Measurements from ENCODE around the gene SLC27A1. TPM values are rescaled to one million over a fixed set of nuclear protein-coding genes. Genes with fewer than 3 reads are reported as not detected.

The SLC27A1 gene
- total and polyA plus RNA-seq, 3 donors from 2014 or later = 25.9 to 105 (median 92.8) TPM

GRCh38 chr19:17456127-17456526 lies 14.2 kb upstream of the SLC27A1 start:
- Histone ChIP-seq H3K36me3 (ENCODE audit: low read depth, missing control alignments) (no peaks in the 10 kb centered on the region), H3K4me1 (no peaks in the 10 kb centered on the region), H3K4me3 (peak overlapping the region in 1 of 2 donors; percentile 9), H3K9me3 (no peaks in the 10 kb centered on the region), H3K27ac (no peak overlapping the region), H3K27me3 (no peaks in the 10 kb centered on the region)
- 55 to 69% methylated on average over 11 of the region's 11 CpGs for WGBS, 2 donors
- no peak for DNase-seq
- intact Hi-C loops (cut with DNase I; ENCODE audit: low total_unique reads) = no loop called here
- no peak for TF ChIP-seq POLR2A (IDR thresholded peaks at IDR 0.05)
- TF ChIP-seq CTCF (IDR thresholded peaks at IDR 0.05) = no peak

- WGBS, 2 donors = 48 to 52% methylated on average over 6 of the region's 6 CpGs
- intact Hi-C loops (cut with DNase I; ENCODE audit: low total_unique reads) = no loop called here
Measured at GRCh38 chr19:17457616-17458015, 12.7 kb upstream of the SLC27A1 start.

GRCh38 chr19:17458970-17459369 lies 11.4 kb upstream of the SLC27A1 start:
- H3K4me3 ChIP-seq = no peak overlapping the region
- intact Hi-C loops (cut with DNase I; ENCODE audit: low total_unique reads) = no loop called here
- 82 to 86% methylated on average over 3 of the region's 3 CpGs for WGBS, 2 donors
- no peaks in the 10 kb centered on the region for H3K27me3 ChIP-seq
- DNase-seq = no peak
- TF ChIP-seq CTCF (IDR thresholded peaks at IDR 0.05) (no peak), POLR2A (IDR thresholded peaks at IDR 0.05) (no peak)
- no peaks in the 10 kb centered on the region for H3K4me1 ChIP-seq
- no peaks in the 10 kb centered on the region for H3K36me3 ChIP-seq (ENCODE audit: low read depth, missing control alignments)
- H3K27ac ChIP-seq = no peak overlapping the region
- no peaks in the 10 kb centered on the region for H3K9me3 ChIP-seq

More at GRCh38 chr19:17457616-17458015, 12.7 kb upstream of the SLC27A1 start:
- Histone ChIP-seq H3K27me3 (no peaks in the 10 kb centered on the region), H3K36me3 (ENCODE audit: low read depth, missing control alignments) (no peaks in the 10 kb centered on the region), H3K27ac (no peak overlapping the region), H3K4me3 (no peak overlapping the region), H3K9me3 (no peaks in the 10 kb centered on the region), H3K4me1 (no peaks in the 10 kb centered on the region)
- no peak for TF ChIP-seq CTCF (IDR thresholded peaks at IDR 0.05)
- no peak for TF ChIP-seq POLR2A (IDR thresholded peaks at IDR 0.05)
- DNase-seq = no peak

- TF ChIP-seq POLR2A (IDR thresholded peaks at IDR 0.05) = no peak
- TF ChIP-seq CTCF (IDR thresholded peaks at IDR 0.05) = no peak
Measured at GRCh38 chr19:17460372-17461230, 9.7 kb upstream of the SLC27A1 start, which contains the start of gene NXNL1. Gene NXNL1, minus strand, starts transcription at chr19:17460926. Its CDS starts 57 bp downstream, at chr19:17460869.

More at GRCh38 chr19:17460372-17461230, 9.7 kb upstream of the SLC27A1 start, which contains the start of gene NXNL1:
- DNase-seq = no peak
- H3K27me3 ChIP-seq = no peaks in the 10 kb centered on the region
- H3K4me3 ChIP-seq = no peak within 1 kb of the TSS
- 81 to 83% methylated on average over 14 to 26 of the region's 26 CpGs for WGBS, 2 donors
- intact Hi-C loops (cut with DNase I; ENCODE audit: low total_unique reads) = no loop called here
- no peaks in the 10 kb centered on the region for H3K36me3 ChIP-seq (ENCODE audit: low read depth, missing control alignments)
- no peaks in the 10 kb centered on the region for H3K9me3 ChIP-seq
- no peak within 1 kb of the TSS for H3K27ac ChIP-seq
- H3K4me1 ChIP-seq = no peaks in the 10 kb centered on the region
